HG03066 (cell line): ENCODE measurements around the gene UIMC1.
"Not testable (repeated sequence)": the region's sequence is repeated elsewhere in the genome, so short reads cannot be mapped to it uniquely, and the experiment has no call there.

ENCODE experiments used
- ATAC-seq: cut with Tn5 transposase; IDR thresholded peaks from one replicate; pipeline ENCODE4 v1.9.1; 2021; ENCODE audit warnings: low read depth; ENCODE audit not compliant: unreplicated experiment

UIMC1 gene

GRCh38 chr5:177006265-177006972, at the start of gene UIMC1:
UIMC1 (minus strand) TSS chr5:177006779; CDS start chr5:176982615, 24,164 bp downstream.
- peak; percentile 72 for ATAC-seq

GRCh38 chr5:177049285-177049684, 42.7 kb upstream of the UIMC1 start:
- ATAC-seq = no peak

GRCh38 chr5:177048531-177048930, 42.0 kb upstream of the UIMC1 start:
- ATAC-seq = not testable (repeated sequence)

GRCh38 chr5:177045631-177046030, 39.1 kb upstream of the UIMC1 start:
- no peak for ATAC-seq

- ATAC-seq = no peak
Observed at GRCh38 chr5:177044641-177045040, 38.1 kb upstream of the UIMC1 start.

GRCh38 chr5:177043958-177044357, 37.4 kb upstream of the UIMC1 start:
- no peak for ATAC-seq

GRCh38 chr5:177043114-177043513, 36.5 kb upstream of the UIMC1 start:
- no peak for ATAC-seq

GRCh38 chr5:177041936-177042335, 35.4 kb upstream of the UIMC1 start:
- ATAC-seq = no peak

GRCh38 chr5:177040814-177041420, 34.3 kb upstream of the UIMC1 start:
- ATAC-seq = no peak

GRCh38 chr5:177036921-177037320, 30.3 kb upstream of the UIMC1 start:
- no peak for ATAC-seq

- ATAC-seq = no peak
Observed at GRCh38 chr5:177036443-177036842, 29.9 kb upstream of the UIMC1 start.

GRCh38 chr5:177035976-177036375, 29.4 kb upstream of the UIMC1 start:
- no peak for ATAC-seq

- no peak for ATAC-seq
Observed at GRCh38 chr5:177029498-177029897, 22.9 kb upstream of the UIMC1 start.

GRCh38 chr5:177027665-177028064, 21.1 kb upstream of the UIMC1 start:
- no peak for ATAC-seq

GRCh38 chr5:177025101-177025601, 18.6 kb upstream of the UIMC1 start:
- ATAC-seq = no peak

GRCh38 chr5:177024559-177024958, 18.0 kb upstream of the UIMC1 start:
- no peak for ATAC-seq

GRCh38 chr5:177023303-177023664, 16.7 kb upstream of the UIMC1 start:
- ATAC-seq = peak; percentile 17

GRCh38 chr5:177022386-177023302, 16.1 kb upstream of the UIMC1 start, which contains the start of gene ZNF346:
ZNF346 (plus strand) TSS chr5:177022696; CDS start chr5:177022739, 43 bp downstream.
- peak; percentile 92 for ATAC-seq

- no peak for ATAC-seq
Observed at GRCh38 chr5:177020033-177020432, 13.5 kb upstream of the UIMC1 start.

GRCh38 chr5:177018341-177018740, 11.8 kb upstream of the UIMC1 start:
- ATAC-seq = no peak

GRCh38 chr5:177015156-177015555, 8.6 kb upstream of the UIMC1 start:
- ATAC-seq = no peak
